GM21447 (cell line): Measurements from ENCODE around the gene ANGPT4.

Experiments
- ATAC-seq: cut with Tn5 transposase; IDR thresholded peaks from one replicate; pipeline ENCODE4 v1.9.1; 2021; ENCODE audit not compliant: unreplicated experiment

Gene ANGPT4

GRCh38 chr20:940926-941325 is 24.8 kb upstream of the ANGPT4 start:
- no peak for ATAC-seq

DNA sequence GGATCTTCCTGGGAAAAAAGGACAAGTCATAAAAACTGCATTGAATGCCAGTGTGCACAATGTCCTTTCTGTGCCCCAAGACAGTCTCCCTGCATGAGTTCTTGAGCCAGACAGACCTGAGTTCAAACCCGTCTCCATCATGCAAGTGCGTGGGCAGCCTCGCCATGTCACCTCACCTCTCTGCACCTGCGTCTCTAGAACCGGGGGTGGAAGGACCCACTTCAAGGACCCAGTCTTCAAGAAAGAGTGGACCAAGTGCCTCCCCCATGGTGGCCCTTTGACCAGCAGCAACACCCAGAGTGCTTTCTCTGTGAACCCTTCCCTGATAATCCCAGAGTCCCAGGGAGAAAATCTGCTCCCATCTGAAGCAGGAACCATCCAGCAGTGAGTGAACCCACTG is 23.5 kb upstream of the ANGPT4 start:
- no peak for ATAC-seq

- ATAC-seq: no peak
Measured at GRCh38 chr20:934186-934840, 18.2 kb upstream of the ANGPT4 start.

GRCh38 chr20:933029-933428 is 16.9 kb upstream of the ANGPT4 start:
- ATAC-seq: no peak

DNA sequence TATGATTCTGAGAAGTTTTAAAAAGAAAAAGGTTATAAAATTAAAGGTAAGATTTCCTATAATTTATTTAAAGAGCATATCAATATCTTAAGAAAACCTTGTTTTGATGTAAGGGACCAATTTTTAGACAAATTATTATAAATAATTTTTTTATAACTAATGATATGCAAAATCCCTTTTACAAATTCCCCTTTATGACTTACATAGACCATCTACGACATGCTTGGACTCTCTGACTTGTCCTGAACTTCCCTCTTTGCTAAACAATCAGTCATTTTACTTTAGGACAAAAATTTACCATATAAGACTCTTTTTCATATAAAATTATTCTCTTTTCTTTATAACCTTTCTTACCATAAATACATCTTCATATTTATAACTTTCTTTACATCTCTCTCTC is 15.3 kb upstream of the ANGPT4 start:
- no peak for ATAC-seq

GRCh38 chr20:926670-927069 is 10.5 kb upstream of the ANGPT4 start:
- ATAC-seq: no peak

DNA sequence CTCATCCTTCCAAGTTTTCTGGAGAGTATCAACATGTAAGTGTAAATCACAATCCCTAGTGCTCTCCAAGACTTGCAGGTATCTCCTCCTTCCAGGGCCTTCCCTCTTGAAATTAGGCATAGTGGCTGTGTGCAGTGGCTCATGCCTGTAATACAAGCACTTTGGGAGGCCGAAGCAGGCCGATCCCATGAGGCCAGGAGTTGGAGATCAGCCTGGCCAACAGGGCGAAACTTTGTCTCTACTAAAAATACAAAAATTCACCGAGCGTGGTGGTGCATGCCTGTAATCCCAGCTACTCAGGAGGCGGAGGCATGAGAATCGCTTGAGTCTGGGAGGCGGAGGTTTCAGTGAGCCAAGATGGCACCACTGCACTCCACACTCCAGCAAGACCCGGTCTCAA is 9.4 kb upstream of the ANGPT4 start:
- no peak for ATAC-seq

GRCh38 chr20:924639-925038 is 8.5 kb upstream of the ANGPT4 start:
- no peak for ATAC-seq

DNA sequence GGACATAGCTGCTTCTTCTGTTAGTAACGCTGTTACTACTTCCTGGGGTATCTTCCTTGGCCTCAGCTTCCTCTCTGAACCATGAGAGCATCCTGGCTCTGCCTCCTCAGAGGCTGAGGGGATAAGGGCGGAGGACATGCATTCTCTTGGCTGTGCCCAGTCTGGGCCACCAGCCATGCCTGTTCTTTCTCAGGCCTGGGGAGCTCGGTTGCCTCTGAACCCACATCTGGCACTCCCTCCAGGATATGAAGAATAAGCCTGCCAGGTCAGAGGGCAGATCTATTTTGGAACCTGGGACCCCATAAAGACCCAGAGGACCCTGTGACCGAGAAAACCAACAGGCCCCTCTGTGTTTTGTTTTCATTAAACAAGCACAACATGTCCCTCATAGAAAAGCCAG is 6.6 kb upstream of the ANGPT4 start:
- ATAC-seq: no peak

- ATAC-seq: no peak
Measured at GRCh38 chr20:921068-921467, 4.9 kb upstream of the ANGPT4 start.

DNA sequence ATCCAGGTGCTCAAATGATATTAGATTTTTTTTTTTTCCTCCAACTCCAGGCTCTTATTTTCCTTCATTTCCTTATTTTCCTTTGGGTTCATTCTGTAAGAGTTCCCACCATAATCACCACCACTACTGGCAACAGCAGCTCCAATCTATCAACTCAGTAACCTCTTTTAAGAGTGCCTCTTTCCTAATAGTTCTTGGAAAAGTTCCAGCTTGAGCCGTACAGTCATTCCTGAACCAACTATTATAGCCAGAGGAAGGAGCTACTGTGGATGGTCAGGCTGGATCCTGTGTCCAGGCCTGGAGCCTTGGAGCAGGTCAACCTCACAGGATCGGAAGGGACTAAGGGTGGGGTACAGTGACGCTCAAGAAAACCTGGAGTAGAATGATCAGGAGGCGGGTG is 4.2 kb upstream of the ANGPT4 start:
- ATAC-seq: no peak

DNA sequence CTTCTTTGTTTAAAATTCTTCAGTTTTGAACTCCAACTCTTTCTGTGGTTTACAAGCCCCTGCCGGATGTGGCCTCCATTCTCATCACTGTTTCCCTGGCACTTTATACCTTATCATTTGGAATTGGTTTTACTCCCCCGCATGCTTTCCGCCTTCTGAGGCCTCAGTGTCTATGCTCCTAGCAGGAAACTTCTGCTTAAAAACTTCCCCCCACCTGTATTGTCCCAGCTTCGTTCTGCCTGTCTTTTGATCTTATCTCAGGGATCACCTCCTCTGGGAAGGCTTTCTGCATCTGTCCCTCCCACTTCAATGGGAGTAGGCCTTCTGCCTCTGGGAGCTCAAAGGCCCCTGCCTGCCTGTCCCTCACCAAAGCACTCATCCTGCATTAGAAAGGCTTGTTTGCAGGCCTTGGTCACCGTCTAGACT is 3.4 kb upstream of the ANGPT4 start:
- no peak for ATAC-seq

DNA sequence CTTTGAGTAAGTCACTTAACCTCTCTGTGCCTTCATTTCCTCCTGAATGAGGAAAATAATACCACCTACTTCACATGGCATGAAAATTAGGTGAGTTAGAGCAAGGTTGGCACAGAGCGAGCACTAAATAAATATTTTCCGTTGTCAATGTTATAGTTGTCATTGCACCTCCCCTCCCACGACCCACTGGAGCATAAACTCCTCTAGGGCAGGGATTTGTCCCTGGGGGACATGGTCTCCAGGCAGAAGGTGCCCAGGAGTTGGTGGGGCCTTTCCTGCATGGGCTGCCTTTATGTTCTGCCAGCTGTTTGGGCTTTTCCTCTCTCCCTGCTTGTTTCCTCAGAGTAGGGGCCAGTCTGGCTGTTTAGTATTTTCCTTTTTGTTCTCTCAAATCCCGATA is 1.3 kb upstream of the ANGPT4 start:
- no peak for ATAC-seq

GRCh38 chr20:916825-917224 is 691 bp upstream of the ANGPT4 start:
- no peak for ATAC-seq

DNA sequence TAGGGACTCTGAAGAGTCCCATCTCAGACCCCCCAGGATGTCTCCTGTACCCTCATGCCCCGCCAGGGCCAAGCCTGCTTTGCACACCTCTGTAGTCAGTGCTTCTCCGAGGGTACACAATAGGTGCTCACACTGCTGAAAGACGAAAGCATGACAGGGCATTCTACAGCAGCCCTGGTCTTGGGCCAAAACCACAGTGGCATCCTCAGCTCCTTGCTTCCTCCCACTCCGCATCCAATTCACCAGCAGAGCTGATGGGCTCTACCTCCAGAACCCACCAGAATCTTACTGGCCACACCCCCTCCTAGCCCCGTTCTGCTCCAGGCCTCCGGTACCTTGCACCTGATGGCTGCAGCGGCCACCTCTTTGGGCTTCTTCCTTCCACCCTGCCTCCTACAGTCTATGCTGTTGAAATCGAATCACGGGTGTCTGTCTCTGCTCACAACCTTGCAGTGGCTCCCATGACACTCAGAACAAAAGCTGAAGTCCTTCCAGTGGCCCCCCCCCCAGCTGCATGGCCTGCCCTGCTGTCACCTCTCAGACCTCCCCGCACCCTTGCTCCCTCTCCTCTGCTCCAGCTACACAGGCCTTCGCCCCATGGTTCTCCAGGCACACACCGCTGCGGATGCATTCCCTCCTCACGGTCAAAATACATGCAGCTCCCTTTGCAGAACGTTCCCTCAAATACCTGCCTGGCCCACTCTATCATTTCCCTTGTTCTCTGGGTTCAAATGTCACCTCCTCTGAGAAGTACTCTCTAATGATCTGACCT is 1.2 kb downstream of the ANGPT4 start:
- no peak for ATAC-seq

DNA sequence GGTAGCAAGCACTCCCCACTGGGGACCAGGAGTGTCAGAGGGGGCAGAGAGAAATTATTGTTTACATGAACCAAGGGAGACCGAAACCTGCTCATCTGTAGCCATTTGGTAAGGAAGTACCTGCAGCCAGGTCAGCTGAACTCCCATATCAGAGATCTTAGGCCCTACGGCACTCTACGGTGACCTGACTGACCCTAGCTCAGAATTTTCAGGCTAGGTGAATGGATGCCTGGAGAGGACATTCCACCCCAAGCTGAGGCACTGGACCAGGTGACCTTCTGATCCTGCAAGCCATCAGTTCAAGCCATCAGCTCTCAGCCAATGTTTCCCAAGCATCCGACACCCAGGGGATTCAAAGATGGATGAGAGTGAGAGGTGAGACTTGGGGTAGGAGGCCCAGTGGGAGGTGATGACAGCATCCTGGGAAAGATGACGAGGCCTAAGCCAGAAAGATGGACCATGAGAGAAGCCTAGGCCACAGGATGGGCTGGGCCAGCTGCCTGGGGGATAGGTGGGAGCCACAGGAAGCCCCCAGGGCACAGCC is 2.8 kb downstream of the ANGPT4 start:
- ATAC-seq: no peak

DNA sequence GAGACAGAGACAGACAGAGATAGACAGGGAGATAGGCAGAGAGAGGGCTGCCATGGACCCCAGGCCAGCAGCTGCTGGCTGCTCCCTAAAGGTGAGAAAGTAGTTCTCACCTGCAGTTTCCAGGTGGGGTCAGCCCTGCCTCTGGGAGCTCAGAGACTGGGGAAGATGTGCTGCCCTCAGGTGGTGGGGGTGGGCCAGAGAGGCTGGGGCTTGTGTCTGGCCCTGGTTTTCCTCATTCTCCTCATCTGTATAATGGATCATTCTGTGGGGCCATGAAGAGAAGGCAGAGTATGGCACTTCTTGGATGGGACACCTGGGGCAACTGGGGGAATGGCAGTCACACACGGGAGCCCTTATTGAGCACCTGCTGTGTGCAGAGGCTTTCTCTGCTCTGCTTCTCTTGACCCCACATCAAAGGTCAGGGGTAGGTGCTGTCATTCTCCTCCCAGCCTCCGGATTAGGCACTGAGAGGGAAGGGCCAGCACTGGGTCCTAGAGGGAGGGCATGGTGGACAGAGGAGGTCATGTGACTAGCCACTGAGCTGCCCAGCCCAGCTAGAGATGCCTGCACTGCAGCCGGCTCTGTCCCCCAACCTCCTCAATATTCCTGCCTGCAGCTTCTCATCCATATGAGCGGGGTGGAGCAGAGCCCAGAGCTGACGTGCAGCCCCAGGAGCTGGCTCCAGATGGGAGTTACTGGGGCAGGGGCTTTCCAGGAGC is 4.1 kb downstream of the ANGPT4 start:
- ATAC-seq: no peak

- ATAC-seq: no peak
Measured at GRCh38 chr20:910870-911770, 5.0 kb downstream of the ANGPT4 start.

DNA sequence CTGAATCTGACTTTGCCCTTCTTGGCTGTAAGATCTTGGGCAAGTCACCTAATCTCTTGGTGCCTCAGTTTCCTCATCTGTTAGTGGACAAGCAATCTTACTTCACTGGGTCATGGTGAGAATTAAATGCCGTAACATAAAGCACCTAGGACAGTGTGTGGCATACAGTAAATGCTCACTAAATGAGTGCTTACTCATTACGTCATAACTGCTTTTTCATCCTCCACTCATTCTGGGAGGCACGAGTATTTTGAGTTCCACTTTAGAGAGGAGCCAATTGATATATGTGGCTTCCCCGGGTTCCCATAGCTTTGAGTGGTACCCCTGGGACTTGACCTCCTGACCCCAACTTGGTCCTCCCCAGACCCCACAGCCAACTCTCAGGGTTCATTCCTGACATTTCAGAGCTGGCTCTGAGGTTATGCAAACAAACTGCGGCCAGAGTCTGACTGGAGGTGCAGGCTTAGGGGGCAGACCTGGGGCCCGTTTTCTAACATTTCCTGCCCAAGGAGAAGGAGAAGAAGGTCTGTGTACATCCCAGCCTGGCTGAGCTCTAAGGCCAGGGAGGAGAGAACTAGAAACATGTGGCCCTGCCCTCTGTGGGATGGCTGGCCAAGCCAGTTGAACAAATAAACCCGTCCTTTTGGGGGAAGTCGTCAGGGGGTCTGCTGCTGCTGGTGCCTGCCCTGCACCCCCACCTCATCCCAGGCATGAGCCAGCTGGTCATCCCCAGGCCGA is 5.8 kb downstream of the ANGPT4 start:
- ATAC-seq: no peak

DNA sequence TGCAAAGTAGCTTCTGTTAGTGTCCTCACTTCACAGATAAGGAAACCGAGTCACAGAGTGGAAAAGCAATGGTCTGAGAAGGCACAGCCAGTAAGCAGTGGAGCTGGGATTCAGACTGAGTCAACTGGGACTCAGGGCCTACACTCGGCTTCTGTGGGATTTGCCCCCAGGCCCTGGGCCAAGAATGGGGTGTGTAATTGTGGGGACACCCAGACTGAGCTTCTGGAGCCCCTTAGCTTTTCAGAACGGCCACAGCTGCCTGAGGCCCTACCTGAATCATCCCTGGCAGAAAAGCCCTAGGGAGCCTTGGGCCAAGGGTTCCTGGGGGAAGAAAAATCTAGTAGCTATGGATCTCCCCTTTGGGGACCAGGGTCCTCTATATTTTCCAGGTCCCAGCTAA is 6.5 kb downstream of the ANGPT4 start:
- no peak for ATAC-seq
